ENCODE results near the gene DPYD.

Gene DPYD

DNA sequence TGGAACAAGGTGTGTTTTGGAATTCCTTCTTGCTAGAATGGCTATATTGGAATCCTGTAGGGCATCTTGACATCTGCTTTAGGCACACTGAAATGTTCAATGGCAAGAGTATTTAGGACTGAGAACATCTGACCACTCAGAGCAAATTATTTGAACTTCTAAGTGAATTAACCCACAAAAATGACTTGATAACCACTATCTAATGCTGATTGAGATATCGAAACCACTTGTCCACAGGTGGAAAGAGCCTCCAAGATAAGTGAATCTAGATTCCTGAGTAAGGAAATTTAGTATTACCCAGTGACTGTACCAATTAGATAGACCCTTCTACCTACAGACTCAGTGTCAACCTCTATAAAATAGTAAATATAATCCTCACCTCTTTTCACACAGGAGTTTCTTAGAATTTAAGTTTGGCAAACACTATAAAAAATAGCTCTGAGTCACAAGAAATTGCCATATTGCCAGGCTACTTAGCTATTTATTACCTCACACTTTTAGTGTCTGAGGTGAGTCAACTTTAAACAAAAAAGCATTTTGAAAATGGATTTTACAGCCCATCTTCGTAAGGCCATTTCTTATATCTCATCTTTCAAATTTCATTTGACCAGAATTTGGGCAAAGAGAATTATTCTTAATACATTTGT, 777.5 kb downstream of the DPYD start:
- DNase-seq (ENCODE audit: low read depth), result no peak

DNA sequence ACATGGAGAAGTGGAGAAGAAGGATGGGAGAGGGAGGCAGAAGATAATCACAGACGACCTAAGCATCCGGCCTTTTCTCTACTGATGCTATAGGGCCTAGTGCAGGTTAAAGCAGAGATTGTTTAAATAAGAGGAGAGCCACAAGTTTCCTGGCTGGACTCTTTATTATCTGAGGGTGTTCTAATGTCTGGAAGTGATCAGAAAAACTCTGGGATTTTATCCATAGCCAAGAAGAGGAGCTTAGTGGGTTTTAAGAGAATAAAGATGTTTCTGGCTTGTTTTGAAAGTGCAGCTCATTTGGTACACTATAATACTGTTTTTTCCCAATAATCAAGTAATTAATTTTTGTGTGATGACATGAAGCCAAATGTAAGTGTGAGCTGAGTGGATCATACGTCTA, 780.2 kb downstream of the DPYD start:
- no peak for DNase-seq (ENCODE audit: low read depth)

DNA sequence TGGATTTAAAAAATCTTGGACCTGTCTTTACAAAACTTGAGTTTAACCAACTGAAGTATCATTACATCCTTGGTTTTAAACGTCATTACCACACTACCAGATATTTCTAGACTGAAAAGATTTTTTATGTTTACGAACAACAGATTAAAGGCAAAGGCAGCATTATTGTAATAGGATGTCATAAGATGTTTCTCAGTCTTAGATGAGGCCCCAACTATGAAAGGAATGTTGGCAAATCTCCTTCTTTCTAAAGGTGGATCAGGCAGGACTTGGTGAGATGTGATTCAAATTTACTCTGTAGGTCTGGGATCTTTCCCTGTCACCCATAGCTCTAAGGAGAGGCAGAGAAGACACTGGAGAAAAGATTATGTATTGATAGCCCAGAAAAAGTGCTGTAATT, 781.3 kb downstream of the DPYD start:
- DNase-seq (ENCODE audit: low read depth), result no peak

- DNase-seq (ENCODE audit: low read depth), result no peak
Measured at GRCh38 chr1:97138515-97139032, 782.3 kb downstream of the DPYD start.

GRCh38 chr1:97137862-97138514, 782.8 kb downstream of the DPYD start:
- peak; percentile 1 for DNase-seq (ENCODE audit: low read depth)

GRCh38 chr1:97136996-97137395, 783.8 kb downstream of the DPYD start:
- DNase-seq (ENCODE audit: low read depth), result no peak

- DNase-seq (ENCODE audit: low read depth), result no peak
Measured at GRCh38 chr1:97135972-97136371, 784.9 kb downstream of the DPYD start.

GRCh38 chr1:97128426-97128825, 792.4 kb downstream of the DPYD start:
- DNase-seq (ENCODE audit: low read depth), result no peak

GRCh38 chr1:97123717-97124431, 797.0 kb downstream of the DPYD start:
- DNase-seq (ENCODE audit: low read depth), result no peak

DNA sequence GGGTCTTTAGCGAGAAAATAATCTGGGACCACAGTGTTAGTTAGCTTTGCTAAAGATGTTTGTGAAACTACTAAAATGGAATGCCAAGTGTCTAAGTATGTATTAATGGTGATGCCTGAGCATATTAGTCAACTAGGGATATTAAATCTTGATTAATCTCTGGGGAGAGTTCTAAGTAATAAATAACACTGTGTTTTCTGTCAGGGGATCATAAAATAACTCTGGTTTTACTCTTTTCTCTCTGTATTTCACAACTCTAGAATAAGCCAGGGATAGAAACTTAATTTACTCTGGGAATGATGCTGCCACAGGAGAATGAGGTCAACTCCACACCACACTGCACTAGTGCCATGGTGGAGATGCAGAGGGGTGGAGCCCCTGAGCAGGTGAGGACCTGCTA, 800.0 kb downstream of the DPYD start:
- DNase-seq (ENCODE audit: low read depth), result no peak

DNA sequence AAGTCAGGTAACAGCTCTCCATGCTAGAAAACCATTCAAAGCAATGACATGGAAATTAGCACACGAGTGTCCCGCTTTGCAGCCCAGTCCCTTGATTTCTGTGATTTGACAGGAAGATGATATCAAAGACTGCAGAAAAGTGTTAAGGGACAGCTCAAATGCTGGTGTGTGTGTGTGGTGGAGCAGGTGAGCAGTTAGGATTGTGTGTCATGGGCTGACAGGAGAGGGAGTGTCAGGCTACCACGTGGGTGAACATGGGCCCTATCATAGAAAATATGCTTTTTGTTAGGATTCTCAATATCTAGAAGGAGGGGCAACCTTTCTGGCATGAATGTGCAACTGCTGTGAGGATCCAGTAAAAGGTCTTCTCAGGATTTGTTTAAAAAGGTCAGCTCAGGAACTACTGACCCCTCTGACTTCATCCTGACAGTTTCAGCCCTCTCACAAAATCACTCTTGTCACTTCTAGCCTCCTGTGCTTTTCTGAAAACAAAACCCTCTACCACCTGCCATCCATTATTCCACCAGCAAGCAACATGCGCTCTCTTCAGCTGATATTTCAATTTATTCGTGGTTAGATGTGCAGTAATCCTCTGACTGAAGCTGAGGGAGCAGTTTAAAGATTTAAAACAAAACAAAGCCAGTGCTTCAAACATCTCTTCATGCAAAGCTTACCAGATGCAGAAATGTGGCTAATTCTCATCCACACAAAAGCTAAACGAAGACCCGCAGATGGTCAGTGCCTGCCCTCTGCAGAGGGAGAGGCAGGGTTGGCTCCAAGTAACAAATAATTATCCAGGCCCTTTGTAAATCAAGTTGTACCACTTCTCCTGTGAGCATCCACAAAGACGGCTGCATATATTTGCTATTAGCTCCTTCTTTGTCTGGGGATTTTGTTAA, 801.3 kb downstream of the DPYD start:
- DNase-seq (ENCODE audit: low read depth), result no peak

GRCh38 chr1:97114842-97115241, 806.0 kb downstream of the DPYD start:
- DNase-seq (ENCODE audit: low read depth), result no peak

GRCh38 chr1:97112442-97112841, 808.4 kb downstream of the DPYD start:
- no peak for DNase-seq (ENCODE audit: low read depth)

- no peak for DNase-seq (ENCODE audit: low read depth)
Measured at GRCh38 chr1:97108179-97108578, 812.7 kb downstream of the DPYD start.

DNA sequence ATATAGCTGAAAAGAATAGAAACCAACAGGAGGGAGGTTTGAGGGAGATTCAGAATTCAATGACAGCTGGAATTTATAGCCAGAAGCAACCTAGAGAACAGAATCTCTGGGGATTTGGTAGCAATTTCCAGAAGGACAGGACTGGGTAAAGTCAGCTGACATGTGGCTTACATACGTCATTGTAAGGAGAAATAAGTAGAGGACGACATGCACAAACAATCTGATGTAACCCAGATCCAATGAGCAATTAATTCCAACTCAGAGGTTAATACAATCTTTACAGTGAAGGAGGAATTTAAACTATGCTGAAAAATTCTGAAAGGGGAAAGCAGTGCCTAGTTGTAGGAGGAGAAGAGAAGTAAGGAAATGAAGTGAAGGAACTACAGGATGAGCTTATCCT, 815.3 kb downstream of the DPYD start:
- DNase-seq (ENCODE audit: low read depth), result no peak

GRCh38 chr1:97101509-97101908, 819.3 kb downstream of the DPYD start:
- no peak for DNase-seq (ENCODE audit: low read depth)

DNA sequence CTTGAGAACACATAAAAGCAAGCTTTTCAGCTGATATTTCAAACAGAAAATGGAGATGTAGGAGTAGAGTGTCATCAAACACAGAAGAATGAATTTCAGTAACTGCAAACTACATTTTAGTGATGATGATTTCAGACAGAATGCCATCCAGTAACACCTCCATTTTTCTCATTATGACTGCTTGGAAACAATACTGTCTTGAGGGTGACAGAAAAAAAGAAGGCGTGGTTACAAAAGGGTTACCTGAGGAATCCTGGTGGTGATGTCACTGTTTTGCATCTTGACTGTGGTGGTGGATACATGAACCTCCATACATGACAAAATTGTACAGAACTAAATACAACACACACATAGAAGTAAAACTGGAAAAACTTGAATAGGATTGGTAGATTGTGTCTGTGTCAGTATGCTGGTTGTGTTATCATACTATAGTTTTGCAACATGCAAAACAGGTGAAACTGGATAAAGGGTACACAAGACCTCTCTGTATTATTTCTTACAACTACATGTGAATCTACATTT, 823.4 kb downstream of the DPYD start:
- DNase-seq (ENCODE audit: low read depth), result no peak

- DNase-seq (ENCODE audit: low read depth), result no peak
Measured at GRCh38 chr1:97095764-97096163, 825.1 kb downstream of the DPYD start.

DNA sequence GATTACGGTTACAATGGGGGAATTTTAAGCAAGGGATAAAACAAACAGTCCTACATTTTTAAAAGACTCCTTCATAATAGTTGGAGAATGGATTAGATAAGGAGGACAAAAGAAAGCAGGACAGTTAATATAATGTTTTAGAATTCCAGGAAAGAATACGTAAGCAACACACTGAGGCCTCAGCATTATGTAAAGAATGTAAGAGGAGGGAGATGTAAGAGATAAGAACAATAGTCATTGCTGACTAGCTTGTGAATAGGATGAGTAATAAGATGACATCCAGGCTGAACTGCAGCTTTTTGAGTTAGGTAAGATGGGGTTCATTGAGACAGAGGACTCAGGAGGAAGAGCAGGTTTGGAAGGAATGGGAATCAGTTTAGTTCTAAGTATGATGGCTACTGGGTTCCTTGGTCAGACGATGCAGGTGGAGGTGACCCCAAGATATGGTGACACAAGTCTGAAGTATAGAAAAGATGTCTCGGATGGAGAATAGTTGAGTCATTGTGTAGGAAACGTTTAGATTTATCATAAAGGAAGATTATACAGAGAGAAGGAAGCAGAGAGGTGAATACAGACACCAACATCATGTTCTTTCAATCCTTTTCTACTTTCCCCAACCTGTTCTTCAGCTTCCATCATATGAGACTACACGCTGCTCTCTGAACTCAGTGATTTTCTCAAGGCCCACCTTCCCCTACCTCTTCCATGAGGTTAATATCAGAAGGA, 826.4 kb downstream of the DPYD start:
- DNase-seq (ENCODE audit: low read depth), result no peak

- DNase-seq (ENCODE audit: low read depth), result no peak
Measured at GRCh38 chr1:97093741-97094140, 827.1 kb downstream of the DPYD start.

DNA sequence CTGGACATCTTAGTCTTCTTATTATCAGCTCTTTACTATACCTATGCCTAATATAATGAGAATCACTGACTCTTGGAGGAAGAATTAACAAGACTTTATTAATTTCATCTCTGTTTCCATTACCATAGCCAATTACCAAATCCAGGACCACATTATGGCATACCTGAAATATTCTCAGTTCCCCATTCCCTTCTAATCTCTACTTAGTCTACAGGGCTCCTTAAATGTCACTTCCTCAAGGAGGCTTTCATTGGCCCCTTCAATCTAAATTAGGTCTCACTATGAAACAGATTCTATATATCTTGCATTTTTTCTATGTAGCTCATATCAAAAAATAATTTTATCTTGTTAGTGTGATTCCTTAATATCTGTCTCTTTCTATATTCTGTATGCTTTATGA, 828.0 kb downstream of the DPYD start:
- DNase-seq (ENCODE audit: low read depth), result no peak
